ENCODE results near the gene FCN3.

DNA sequence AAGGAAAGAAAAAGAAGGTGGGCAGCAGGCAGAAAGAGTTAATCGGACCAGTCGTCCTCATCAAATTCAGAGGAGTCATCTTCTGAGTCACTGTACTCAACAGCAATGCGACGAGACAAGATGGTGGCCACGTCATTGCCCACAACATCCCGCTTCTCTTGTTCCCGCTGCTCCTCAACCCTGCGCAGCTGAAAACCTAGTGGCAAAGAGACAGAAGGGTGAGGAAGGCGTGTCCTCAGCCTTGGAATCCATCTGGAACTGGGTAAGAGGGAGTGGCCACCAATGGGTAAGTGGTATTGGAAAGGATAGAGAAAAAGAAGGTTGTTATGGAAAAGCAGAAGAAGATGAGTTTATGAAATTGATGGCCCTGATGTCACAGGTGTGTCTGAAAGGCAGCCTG lies 33.5 kb upstream of the FCN3 start:
- TF ChIP-seq, protein P1, sequence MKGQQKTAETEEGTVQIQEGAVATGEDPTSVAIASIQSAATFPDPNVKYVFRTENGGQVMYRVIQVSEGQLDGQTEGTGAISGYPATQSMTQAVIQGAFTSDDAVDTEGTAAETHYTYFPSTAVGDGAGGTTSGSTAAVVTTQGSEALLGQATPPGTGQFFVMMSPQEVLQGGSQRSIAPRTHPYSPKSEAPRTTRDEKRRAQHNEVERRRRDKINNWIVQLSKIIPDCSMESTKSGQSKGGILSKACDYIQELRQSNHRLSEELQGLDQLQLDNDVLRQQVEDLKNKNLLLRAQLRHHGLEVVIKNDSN (CRISPR knock-in tag; IDR thresholded peaks at IDR 0.05) = no peak
- TF ChIP-seq, protein P2, sequence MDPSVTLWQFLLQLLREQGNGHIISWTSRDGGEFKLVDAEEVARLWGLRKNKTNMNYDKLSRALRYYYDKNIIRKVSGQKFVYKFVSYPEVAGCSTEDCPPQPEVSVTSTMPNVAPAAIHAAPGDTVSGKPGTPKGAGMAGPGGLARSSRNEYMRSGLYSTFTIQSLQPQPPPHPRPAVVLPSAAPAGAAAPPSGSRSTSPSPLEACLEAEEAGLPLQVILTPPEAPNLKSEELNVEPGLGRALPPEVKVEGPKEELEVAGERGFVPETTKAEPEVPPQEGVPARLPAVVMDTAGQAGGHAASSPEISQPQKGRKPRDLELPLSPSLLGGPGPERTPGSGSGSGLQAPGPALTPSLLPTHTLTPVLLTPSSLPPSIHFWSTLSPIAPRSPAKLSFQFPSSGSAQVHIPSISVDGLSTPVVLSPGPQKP (CRISPR knock-in tag; IDR thresholded peaks at IDR 0.05) = no peak
